ENCODE results near the gene CDYL2. TPM values are rescaled to one million over a fixed set of nuclear protein-coding genes. Genes with fewer than 3 reads are reported as not detected.

CDYL2 gene
- total RNA-seq, 1 donor from 2014 or later: 4.1 TPM

DNA sequence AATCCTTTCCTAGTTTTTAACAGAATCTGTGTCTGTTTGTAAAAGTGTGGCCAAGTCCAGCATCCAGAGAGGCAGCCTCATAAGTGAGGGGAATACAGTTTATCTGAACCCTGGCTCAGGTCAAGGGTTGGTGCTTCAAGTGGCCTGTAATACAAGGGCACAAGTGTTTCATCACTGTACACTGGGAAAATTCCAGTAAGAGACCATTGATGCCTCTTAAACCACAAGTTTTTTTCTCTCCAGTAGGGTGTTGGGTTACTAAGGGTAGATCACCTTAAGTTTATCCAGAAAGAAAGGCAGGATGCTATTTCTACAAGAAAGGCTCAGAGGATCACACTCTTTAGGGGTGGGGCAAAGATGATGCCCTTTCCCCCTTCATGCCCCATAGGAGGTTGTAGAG is 96.7 kb downstream of the CDYL2 start:
- TF ChIP-seq CTCF (IDR thresholded peaks at IDR 0.05): no peak
- no peaks in the 10 kb centered on the region for H3K36me3 Mint-ChIP-seq (ENCODE audit: low read depth)
- no peak overlapping the region for H3K4me3 Mint-ChIP-seq (ENCODE audit: unreplicated experiment)
- H3K9me3 Mint-ChIP-seq (ENCODE audit: low read depth): peaks cover 16% of the 10 kb centered on the region
- no peak for DNase-seq (ENCODE audit: low spot score)
- no peaks in the 10 kb centered on the region for H3K4me1 Mint-ChIP-seq (ENCODE audit: low read depth)
- H3K27ac Mint-ChIP-seq (ENCODE audit: unreplicated experiment): no peak overlapping the region
- H3K27me3 Mint-ChIP-seq (ENCODE audit: low read depth): no peaks in the 10 kb centered on the region

- no peaks in the 10 kb centered on the region for H3K27me3 Mint-ChIP-seq (ENCODE audit: low read depth)
- TF ChIP-seq CTCF (IDR thresholded peaks at IDR 0.05): no peak
- no peak overlapping the region for H3K27ac Mint-ChIP-seq (ENCODE audit: unreplicated experiment)
- H3K36me3 Mint-ChIP-seq (ENCODE audit: low read depth): no peaks in the 10 kb centered on the region
- DNase-seq (ENCODE audit: low spot score): no peak
- peaks cover 16% of the 10 kb centered on the region for H3K9me3 Mint-ChIP-seq (ENCODE audit: low read depth)
- H3K4me1 Mint-ChIP-seq (ENCODE audit: low read depth): no peaks in the 10 kb centered on the region
- H3K4me3 Mint-ChIP-seq (ENCODE audit: unreplicated experiment): no peak overlapping the region
Measured at GRCh38 chr16:80705596-80705995, 98.8 kb downstream of the CDYL2 start.

DNA sequence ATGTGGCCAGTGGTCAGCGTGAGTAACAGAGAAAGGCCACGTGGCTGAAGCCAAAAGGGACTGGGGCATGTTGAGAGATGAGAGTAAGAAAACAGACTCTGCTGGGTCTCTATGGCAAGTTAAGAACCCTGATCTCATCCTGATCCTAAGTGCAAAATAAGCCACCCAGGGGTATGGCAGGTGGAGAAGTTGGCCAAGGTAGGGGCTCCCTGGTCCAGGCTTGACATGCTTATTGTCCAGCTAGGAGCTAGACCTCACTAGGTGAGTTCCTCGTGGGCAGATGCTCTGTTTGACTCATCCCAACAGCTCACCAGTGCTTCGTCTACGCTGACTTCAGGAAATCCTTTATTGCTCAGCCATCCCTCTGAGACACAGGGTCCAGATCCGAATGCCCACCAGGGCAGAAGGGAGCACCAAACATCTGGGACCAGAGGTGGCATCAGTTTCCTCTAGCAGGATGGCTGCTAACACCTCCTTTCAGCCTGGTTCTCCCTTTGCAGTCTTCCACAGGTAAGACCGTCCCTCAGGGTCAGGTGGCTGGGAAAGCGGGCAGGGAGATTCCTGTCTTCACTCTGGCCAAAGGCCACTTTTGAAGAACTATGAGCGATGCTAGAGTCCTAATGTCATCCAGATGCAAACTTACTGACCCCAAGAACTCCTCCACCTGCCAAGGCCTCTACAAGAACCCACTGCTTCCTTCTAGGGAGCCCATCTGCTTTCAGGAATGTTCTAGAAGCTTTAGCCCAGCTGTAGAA is 99.5 kb downstream of the CDYL2 start:
- Mint-ChIP-seq H3K9me3 (ENCODE audit: low read depth) (peaks cover 16% of the 10 kb centered on the region), H3K27me3 (ENCODE audit: low read depth) (no peaks in the 10 kb centered on the region), H3K4me3 (ENCODE audit: unreplicated experiment) (no peak overlapping the region), H3K4me1 (ENCODE audit: low read depth) (no peaks in the 10 kb centered on the region), H3K27ac (ENCODE audit: unreplicated experiment) (no peak overlapping the region), H3K36me3 (ENCODE audit: low read depth) (no peaks in the 10 kb centered on the region)
- TF ChIP-seq CTCF (IDR thresholded peaks at IDR 0.05): no peak
- DNase-seq (ENCODE audit: low spot score): no peak

- no peak for TF ChIP-seq CTCF (IDR thresholded peaks at IDR 0.05)
- H3K4me3 Mint-ChIP-seq (ENCODE audit: unreplicated experiment): no peak overlapping the region
- no peaks in the 10 kb centered on the region for H3K27me3 Mint-ChIP-seq (ENCODE audit: low read depth)
- H3K36me3 Mint-ChIP-seq (ENCODE audit: low read depth): no peaks in the 10 kb centered on the region
- no peak for DNase-seq (ENCODE audit: low spot score)
- H3K27ac Mint-ChIP-seq (ENCODE audit: unreplicated experiment): no peak overlapping the region
- H3K9me3 Mint-ChIP-seq (ENCODE audit: low read depth): peaks cover 17% of the 10 kb centered on the region
- no peaks in the 10 kb centered on the region for H3K4me1 Mint-ChIP-seq (ENCODE audit: low read depth)
Measured at GRCh38 chr16:80703131-80704071, 101.0 kb downstream of the CDYL2 start.

DNA sequence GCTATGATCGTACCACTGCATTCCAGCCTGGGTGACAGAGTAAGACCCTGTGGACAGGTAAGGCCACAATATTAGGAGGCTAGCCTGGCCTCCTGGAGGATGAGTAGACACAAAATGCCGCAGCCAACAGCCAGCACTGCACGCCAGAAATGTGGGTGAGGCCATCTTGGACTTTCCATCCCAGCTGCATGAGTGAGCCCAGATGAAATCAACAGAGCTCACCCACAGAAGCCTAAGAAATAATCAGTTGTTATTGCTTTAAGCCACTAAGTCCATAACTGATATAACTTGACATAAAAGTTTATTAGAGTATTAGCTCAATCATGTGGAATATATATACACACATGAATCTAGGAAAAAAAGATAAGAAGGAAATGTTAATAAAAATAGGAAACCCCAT is 101.7 kb downstream of the CDYL2 start:
- DNase-seq (ENCODE audit: low spot score): no peak

More for the DNA sequence above, 101.7 kb downstream of the CDYL2 start:
- no peak overlapping the region for H3K4me3 Mint-ChIP-seq (ENCODE audit: unreplicated experiment)
- no peaks in the 10 kb centered on the region for H3K36me3 Mint-ChIP-seq (ENCODE audit: low read depth)
- no peaks in the 10 kb centered on the region for H3K4me1 Mint-ChIP-seq (ENCODE audit: low read depth)
- peaks cover 15% of the 10 kb centered on the region for H3K9me3 Mint-ChIP-seq (ENCODE audit: low read depth)
- TF ChIP-seq CTCF (IDR thresholded peaks at IDR 0.05): no peak
- no peak overlapping the region for H3K27ac Mint-ChIP-seq (ENCODE audit: unreplicated experiment)
- H3K27me3 Mint-ChIP-seq (ENCODE audit: low read depth): no peaks in the 10 kb centered on the region

All from chondrocyte (in vitro differentiated cells).